Measurements from ENCODE around the gene ANKRD33. TPM values are rescaled to one million over a fixed set of nuclear protein-coding genes. Genes with fewer than 3 reads are reported as not detected.

ANKRD33 gene
- total and polyA plus RNA-seq, 2 of the 8 experiments (the other 6 are each of a cell fraction or from before 2014, with no cell fraction given), result 0.41 to 0.53 TPM

DNA sequence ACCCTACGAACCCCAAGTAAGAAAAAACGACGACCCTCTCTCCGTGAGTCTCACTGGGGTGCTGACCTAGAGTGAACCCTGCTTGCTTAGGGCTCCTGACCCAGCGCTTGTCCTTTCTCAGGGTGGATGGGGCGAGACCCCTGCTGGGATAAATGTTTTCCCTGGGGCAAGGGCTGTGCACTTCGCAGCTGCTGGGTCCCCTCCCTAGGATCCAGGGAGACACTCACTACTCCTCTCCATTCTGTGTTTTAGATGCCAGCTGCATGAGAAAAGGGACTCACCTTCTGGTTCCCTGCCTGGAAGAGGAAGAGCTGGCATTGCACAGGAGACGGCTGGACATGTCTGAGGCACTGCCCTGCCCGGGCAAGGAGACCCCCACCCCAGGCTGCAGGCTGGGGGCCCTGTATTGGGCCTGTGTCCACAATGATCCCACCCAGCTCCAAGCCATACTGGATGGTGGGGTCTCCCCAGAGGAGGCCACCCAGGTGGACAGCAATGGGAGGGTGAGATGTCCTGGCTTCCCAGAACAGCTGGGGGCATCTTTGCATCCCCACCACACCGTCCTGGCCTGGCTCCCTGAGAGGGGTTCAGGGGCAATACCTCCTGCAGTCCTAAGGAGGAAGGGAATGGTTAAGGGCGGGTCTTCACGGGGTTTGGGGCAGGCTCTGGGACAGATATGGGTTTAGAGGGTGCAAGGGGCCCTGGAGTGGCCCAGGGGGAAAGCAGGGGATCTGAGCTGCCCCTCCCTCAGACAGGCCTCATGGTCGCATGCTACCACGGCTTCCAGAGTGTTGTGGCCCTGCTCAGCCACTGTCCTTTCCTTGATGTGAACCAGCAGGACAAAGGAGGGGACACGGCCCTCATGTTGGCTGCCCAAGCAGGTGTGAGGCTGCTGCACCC is 663 bp downstream of the ANKRD33 start:
- 0 out of 2 replicates have a peak overlapping the region, but pooled peaks have one; percentile 5 for H2AFZ ChIP-seq (ENCODE audit: low read length)
- H3K79me2 ChIP-seq (ENCODE audit: control insufficient read depth in 1 of 2, insufficient read depth in 2 of 2, low read length in 2 of 2), result no peaks in the 10 kb centered on the region
- no peaks in the 10 kb centered on the region; a peak in 1 of 8 replicates for H3K36me3 ChIP-seq (ENCODE audit: control insufficient read depth in 2 of 4, insufficient read depth in 4 of 4, low read length in 3 of 4)
- TF ChIP-seq PHF8 (conservative IDR thresholded peaks at IDR 0.05; ENCODE audit: low read depth, low read length) (no peak), RXRA (IDR thresholded peaks at IDR 0.05; ENCODE audit: insufficient read depth, low read depth, low read length) (no peak), CBX5 (IDR thresholded peaks at IDR 0.05; ENCODE audit: low read depth, low read length) (no peak)
- TF ChIP-seq, protein P1, sequence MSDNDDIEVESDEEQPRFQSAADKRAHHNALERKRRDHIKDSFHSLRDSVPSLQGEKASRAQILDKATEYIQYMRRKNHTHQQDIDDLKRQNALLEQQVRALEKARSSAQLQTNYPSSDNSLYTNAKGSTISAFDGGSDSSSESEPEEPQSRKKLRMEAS (IDR thresholded peaks at IDR 0.05), result no peak
- H3K27me3 ChIP-seq (replicated peaks in 1 of 4; ENCODE audit: control insufficient read depth in 3 of 4, extremely low read depth in 1 of 4, insufficient read depth in 3 of 4, low read length in 3 of 4), result peaks cover 0 to 10% (median 6%) of the 10 kb centered on the region in 4 experiments; a peak in 3 of 7 replicates
- 73% methylated on average over 15 of the region's 15 CpGs; no CpG with 5 or more reads in 1 of the 2 experiments for whole genome bisulfite sequencing, 2 experiments (ENCODE audit: extremely low coverage in 1 of 2, insufficient coverage in 1 of 2, insufficient read length in 1 of 2, insufficient replicate concordance in 2 of 2, low coverage in 1 of 2, low lambda C conversion rate in 2 of 2, missing lambda C conversion rate in 1 of 2)
- H3K56ac ChIP-seq (replicated peaks; ENCODE audit: insufficient read length, low read depth, low read length), result no peak overlapping the region
- no peak overlapping the region for H2BK120ac ChIP-seq (replicated peaks; ENCODE audit: low read depth, low read length)
- no peak overlapping the region for H4K91ac ChIP-seq (replicated peaks; ENCODE audit: insufficient read length, low read length)
- H3K23me2 ChIP-seq (ENCODE audit: low read depth, low read length), result no peaks in the 10 kb centered on the region
- H3K9me3 ChIP-seq (ENCODE audit: insufficient read depth in 2 of 2, low read depth in 1 of 2, low read length in 1 of 2), result no peaks in the 10 kb centered on the region
- H3K23ac ChIP-seq (ENCODE audit: insufficient read length), result no peak overlapping the region
- no peak overlapping the region for H3K9ac ChIP-seq (replicated peaks in 1 of 4; ENCODE audit: extremely low read depth in 1 of 4, low read depth in 3 of 4, low read length in 3 of 4)
- H2BK20ac ChIP-seq (ENCODE audit: low read length), result peak overlapping the region; percentile 76; the same call in 1 of the 2 replicates
- H3K4me1 ChIP-seq (replicated peaks in 1 of 4; ENCODE audit: control insufficient read depth in 3 of 4, insufficient read depth in 4 of 4, low read length in 3 of 4), result peaks cover 0 to 12% (median 5%) of the 10 kb centered on the region in 4 experiments; a peak in 6 of 7 replicates
- peak overlapping the region; percentile 36; the same call in 1 of the 2 replicates for H2BK15ac ChIP-seq (ENCODE audit: low read length)
- peak overlapping the region; percentile 25; the same call in 1 of the 2 replicates for H2BK5ac ChIP-seq (ENCODE audit: low read depth, low read length)
- H3K79me1 ChIP-seq (ENCODE audit: low read depth, low read length), result no peaks in the 10 kb centered on the region
- H4K5ac ChIP-seq (ENCODE audit: insufficient read length, low read depth, low read length), result no peak overlapping the region
- peak overlapping the region; percentile 22 to 52 (median 32); a peak in 7 of 8 replicates for H3K4me3 ChIP-seq (ENCODE audit: extremely low read depth in 1 of 4, insufficient read depth in 2 of 4, low read depth in 3 of 4, low read length in 4 of 4)
- no peaks in the 10 kb centered on the region for H4K20me1 ChIP-seq (replicated peaks in 1 of 2; ENCODE audit: control insufficient read depth in 1 of 2, insufficient read depth in 2 of 2, low read length in 2 of 2)
- H3K18ac ChIP-seq (ENCODE audit: extremely low read depth, low read length), result no peak overlapping the region; the same call in 1 of the 2 replicates
- H4K8ac ChIP-seq (ENCODE audit: extremely low read depth, insufficient read depth, low read length), result no peak overlapping the region
- H2AK5ac ChIP-seq (ENCODE audit: low read depth, low read length), result 0 out of 2 replicates have a peak overlapping the region, but pooled peaks have one; percentile 45
- no peak overlapping the region for H3K27ac ChIP-seq (ENCODE audit: low read depth, low read length)
- no peak overlapping the region for H3K14ac ChIP-seq (ENCODE audit: insufficient read length)
- FAIRE-seq, result no peak
- DNase-seq (ENCODE audit: low read depth in 1 of 2, low spot score in 2 of 2), result no peak
- ChIA-PET POLR2A (ENCODE audit: partially characterized antibody) (interaction anchor here (1.0 to 1.7 kb wide), 6 partner anchors 24 to 194 kb away, joined by 3 to 6 read pairs (median 3); no protein-coding TSS in a partner anchor), CTCF (ENCODE audit: partially characterized antibody) (interaction anchor here (0.6 to 9.1 kb wide), 36 partner anchors 9 to 469 kb away, joined by 3 to 120 read pairs (median 4); partner anchors contain the start of gene ACVRL1)
- H2BK12ac ChIP-seq (ENCODE audit: low read depth, low read length), result peak overlapping the region; percentile 77; the same call in 1 of the 2 replicates
- no peak overlapping the region for H3K4ac ChIP-seq (replicated peaks; ENCODE audit: insufficient read length, low read depth, low read length)
- peak overlapping the region; percentile 62 to 63 for H3K4me2 ChIP-seq (ENCODE audit: insufficient read depth in 1 of 2, low read depth in 2 of 2, low read length in 2 of 2)

Measured in H1 (cell line).